HepG2 (cell line): ENCODE measurements around the gene ATP7B. TPM values are rescaled to one million over a fixed set of nuclear protein-coding genes. Genes with fewer than 3 reads are reported as not detected.

Experiments
- ATAC-seq: fragments of 200-7000 bp; cut with Tn5 transposase; 3 replicates; pipeline ENCODE4 v1.9.1; 2020; ENCODE audit warnings: mild to moderate bottlenecking, moderate library complexity
- BruUV-seq: library from RNA; stranded (reverse); fragments of 400-500 nt; replicated peaks from 2 replicates; lab custom pipeline; 2021; lab: Mats Ljungman, UMichigan
- CTCF ChIA-PET: fragments of 300-600 bp; formaldehyde crosslinking; extraction: SDS; loops from one replicate; lab custom pipeline; 2021; ENCODE audit warnings: low total read pairs, inconsistent platforms, low intra/inter-chr PET ratio; lab: Yijun Ruan, JAX
- POLR2A ChIA-PET: fragments of 350-600 bp; sonication (Branson Sonifier 250); formaldehyde crosslinking; loops from one replicate; lab custom pipeline; 2020; ENCODE audit warnings: antibody characterized with exemption, inconsistent platforms; lab: Yijun Ruan, JAX
- DNase-seq: peaks from one replicate; pipeline ENCODE4 v3.0.0-alpha.2; 2015; ENCODE audit warnings: low spot score
- FAIRE-seq: peaks from 3 replicates; lab custom pipeline; 2011; peaks lifted over from hg19 to GRCh38; lab: Jason Lieb, UNC
- H2AFZ ChIP-seq: one replicate; pipeline ENCODE4 v1.6.1; 2011; ENCODE audit warnings: low read length, inconsistent platforms
- H3K27ac ChIP-seq: fragments of 300-600 bp; 3 replicates; pipeline ENCODE4 v1.8.0; 2011; ENCODE audit warnings: mixed run types, mild to moderate bottlenecking, mixed read lengths, low read length, inconsistent platforms; ENCODE audit not compliant: insufficient read depth; ENCODE audit errors: extremely low read length
- H3K27me3 ChIP-seq, 2 experiments: fragments of 200-600 bp in 1 of 2; 2 replicates in 1 of 2; 3 replicates in 1 of 2; pipeline versions ENCODE4 v1.6.0 to v1.8.0; 2011; ENCODE audit warnings: low read length in 2 of 2, mild to moderate bottlenecking in 2 of 2, moderate library complexity in 2 of 2, inconsistent platforms in 1 of 2; ENCODE audit not compliant: insufficient read depth in 2 of 2, control insufficient read depth in 1 of 2
- H3K36me3 ChIP-seq, 2 experiments: fragments of 200-600 bp in 1 of 2; replicated peaks in 1 of 2; 2 replicates in 1 of 2; 3 replicates in 1 of 2; pipeline versions ENCODE4 v1.5.1 to v1.8.0; 2011; ENCODE audit warnings: low read length in 2 of 2, inconsistent platforms in 1 of 2; ENCODE audit not compliant: insufficient read depth in 2 of 2, control insufficient read depth in 1 of 2
- H3K4me1 ChIP-seq: 2 replicates; pipeline ENCODE4 v1.5.1; 2012; ENCODE audit warnings: low read length, inconsistent platforms; ENCODE audit not compliant: insufficient read depth
- H3K4me2 ChIP-seq: 2 replicates; pipeline ENCODE4 v1.6.0; 2011; ENCODE audit warnings: low read depth, low read length, inconsistent platforms
- H3K4me3 ChIP-seq, 3 experiments: fragments of 200-600 bp in 1 of 3; sonication (generic), shearing (Covaris generic) in 1 of 3; replicated peaks in 1 of 3; 2 replicates each; pipeline ENCODE4 v1.5.1; 2011 to 2016; ENCODE audit warnings: low read length in 3 of 3, inconsistent platforms in 2 of 3, low read depth in 2 of 3, mild to moderate bottlenecking in 2 of 3, control low read depth in 1 of 3, mixed read lengths in 1 of 3; ENCODE audit not compliant: insufficient read depth in 1 of 3
- H3K79me2 ChIP-seq: one replicate; pipeline ENCODE4 v1.6.1; 2011; ENCODE audit warnings: low read length, inconsistent platforms; ENCODE audit not compliant: insufficient read depth
- H3K9ac ChIP-seq: 2 replicates; pipeline ENCODE4 v1.6.0; 2011; ENCODE audit warnings: mild to moderate bottlenecking, low read depth, low read length, inconsistent platforms; ENCODE audit not compliant: insufficient read depth
- H3K9me3 ChIP-seq: 2 replicates; pipeline ENCODE4 v1.5.1; 2012; ENCODE audit warnings: mild to moderate bottlenecking, low read length
- H4K20me1 ChIP-seq: 2 replicates; pipeline ENCODE4 v1.6.0; 2011; ENCODE audit warnings: inconsistent platforms, mild to moderate bottlenecking, low read length, moderate library complexity; ENCODE audit not compliant: insufficient read depth
- CTCF ChIP-seq: sonication (generic); formaldehyde crosslinking; IDR thresholded peaks from 2 replicates; pipeline ENCODE4 v1.5.0; 2020; ENCODE audit warnings: mild to moderate bottlenecking, missing genetic modification reagents, moderate library complexity
- HNF4G ChIP-seq, 2 experiments: sonication (generic) in 1 of 2; formaldehyde crosslinking in 1 of 2; IDR thresholded peaks; 2 replicates each; pipeline versions ENCODE4 v1.4.0 to v1.6.1; 2011 to 2020; ENCODE audit warnings: borderline replicate concordance in 2 of 2, low read depth in 2 of 2, mild to moderate bottlenecking in 2 of 2, low read length in 1 of 2, missing genetic modification reagents in 1 of 2, moderate library complexity in 1 of 2
- MNT ChIP-seq: fragments of 450-650 bp; IDR thresholded peaks from 2 replicates; pipeline ENCODE4 v1.6.1; 2016
- NR2F6 ChIP-seq, 2 experiments: IDR thresholded peaks; 2 replicates each; pipeline ENCODE4 v1.6.1; 2016; ENCODE audit warnings: antibody characterized with exemption in 1 of 2, mild to moderate bottlenecking in 1 of 2
- PATZ1 ChIP-seq: sonication (generic); formaldehyde crosslinking; IDR thresholded peaks from 2 replicates; pipeline ENCODE4 v1.4.0; 2020; ENCODE audit warnings: missing genetic modification reagents
- POLR2A ChIP-seq, 2 experiments: IDR thresholded peaks; 2 replicates each; pipeline ENCODE4 v1.6.1; 2011; ENCODE audit warnings: low read depth in 2 of 2, low read length in 2 of 2, mild to moderate bottlenecking in 1 of 2, moderate library complexity in 1 of 2; ENCODE audit not compliant: insufficient read depth in 1 of 2
- STAG1 ChIP-seq: sonication (generic); formaldehyde crosslinking; IDR thresholded peaks from 2 replicates; pipeline ENCODE4 v1.4.0; 2020; ENCODE audit warnings: missing genetic modification reagents
- ZNF776 ChIP-seq: sonication (generic); formaldehyde crosslinking; IDR thresholded peaks from 2 replicates; pipeline ENCODE4 v1.4.0; 2020; ENCODE audit warnings: mild to moderate bottlenecking, missing genetic modification reagents
- WGBS: methylation state at CpG from one replicate; pipeline ENCODE4 v1.1.6; 2017; ENCODE audit warnings: low lambda C conversion rate; 5-methylcytosine and 5-hydroxymethylcytosine counted together
- in situ Hi-C: cut with HindIII; loops from 2 replicates; pipeline ENCODE4 v1.10.0; 2017; ENCODE audit warnings: low pct_unique_long_range_greater_than_20kb; ENCODE audit not compliant: extremely low pct_ligation_motif_present
- intact Hi-C: fragments of 100-400 bp; cut with micrococcal nuclease; formaldehyde crosslinking; loops from one replicate; pipeline ENCODE4 v1.10.0; 2022; ENCODE audit not compliant: unreplicated experiment
- polyA plus RNA-seq, 8 experiments: library from polyadenylated mRNA; depleted of rRNA in 3 of 8; stranded (reverse) in 7 of 8; unstranded in 1 of 8; fragments of >200 nt; fragmentation: Illumina TruSeq in 4 of 8; extraction: Trizol in 4 of 8; gene quantifications; 2 replicates each; pipeline versions ENCODE4 v1.2.1 to v1.2.3, GENCODE V29; 2011 to 2016; ENCODE audit warnings: low read depth in 4 of 8, missing spikeins in 1 of 8, mixed read lengths in 1 of 8; ENCODE audit not compliant: insufficient read depth in 1 of 8
- total RNA-seq, 5 experiments: library from RNA; depleted of rRNA; stranded (reverse); fragments of >200 nt; fragmentation: Illumina TruSeq; extraction: Trizol; gene quantifications; 2 replicates each; pipeline ENCODE4 v1.2.3, GENCODE V29; 2016; ENCODE audit warnings: low read depth in 1 of 5

The ATP7B gene
- total and polyA plus RNA-seq, 2 of the 13 experiments (the other 11 are each of a cell fraction or from before 2014, with no cell fraction given): 31.8 to 57.4 TPM

- TF ChIP-seq CTCF (peak; percentile 53), NR2F6 (IDR thresholded peaks at IDR 0.05) (no peak), NR2F6 (CRISPR knock-in tag; IDR thresholded peaks at IDR 0.05) (no peak), HNF4G (IDR thresholded peaks at IDR 0.05; ENCODE audit: borderline replicate concordance, low read depth, low read length) (peak; percentile 55; the same call in 1 of the 2 replicates), HNF4G (CRISPR knock-in tag; IDR thresholded peaks at IDR 0.05; ENCODE audit: borderline replicate concordance, low read depth) (no peak), STAG1 (CRISPR knock-in tag) (peak; percentile 26), PATZ1 (peak; percentile 30; the same call in 1 of the 2 replicates)
- TF ChIP-seq, all 625 proteins: peak for 11
Observed at GRCh38 chr13:51923983-51924539, 87.2 kb downstream of the ATP7B start (continued).

GRCh38 chr13:51922771-51923480, 88.3 kb downstream of the ATP7B start:
- ATAC-seq: no peak
- Histone ChIP-seq H3K4me1 (peaks cover 14% of the 10 kb centered on the region), H2AFZ (no peak overlapping the region), H3K27ac (no peak overlapping the region), H3K4me2 (no peak overlapping the region), H3K4me3 (no peak overlapping the region), H3K36me3 (peaks cover 9 to 45% of the 10 kb centered on the region in 2 experiments), H3K27me3 (no peaks in the 10 kb centered on the region), H4K20me1 (no peaks in the 10 kb centered on the region), H3K9me3 (no peaks in the 10 kb centered on the region), H3K79me2 (no peaks in the 10 kb centered on the region), H3K9ac (no peak overlapping the region)
- intact Hi-C loops: no loop called here
- CTCF ChIA-PET: interaction anchor here (1.2 to 2.0 kb wide), 3 partner anchors 26 to 108 kb away, joined by 3 to 9 read pairs (median 4); no protein-coding TSS in a partner anchor
- DNase-seq: no peak
- in situ Hi-C loops: no loop called here
- 100% methylated on average over 4 of the region's 10 CpGs for WGBS
- POLR2A ChIA-PET: no interaction called here
- no TSS peak for BruUV-seq
- FAIRE-seq: no peak
- TF ChIP-seq POLR2A (IDR thresholded peaks at IDR 0.05; ENCODE audit: insufficient read depth in 1 of 2, low read depth in 2 of 2, low read length in 2 of 2) (0 out of 4 replicates have a peak, but pooled peaks of 1 of the 2 experiments have one; percentile 4), ZNF776 (CRISPR knock-in tag) (no peak), MNT (peak; percentile 55; the same call in 1 of the 2 replicates)
